Measurements from ENCODE around the gene SEC22A.

GRCh38 chr3:123167686-123168085 is 34.1 kb upstream of the SEC22A start:
- TF ChIP-seq CTCF (IDR thresholded peaks at IDR 0.05) (no peak), POLR2A (IDR thresholded peaks at IDR 0.05) (no peak)
